Measurements from ENCODE around the gene PRKCB. TPM values are rescaled to one million over a fixed set of nuclear protein-coding genes. Genes with fewer than 3 reads are reported as not detected.

PRKCB gene
- total and polyA plus RNA-seq, 2 of the 8 experiments (the other 6 are each of a cell fraction or from before 2014, with no cell fraction given): 7.1 to 12.1 TPM

GRCh38 chr16:24124291-24124690 lies 288.5 kb downstream of the PRKCB start:
- no peak overlapping the region for H3K56ac ChIP-seq (replicated peaks; ENCODE audit: insufficient read length, low read depth, low read length)
- no peaks in the 10 kb centered on the region for H3K23me2 ChIP-seq (ENCODE audit: low read depth, low read length)
- H3K4me1 ChIP-seq (replicated peaks in 1 of 4; ENCODE audit: control insufficient read depth in 3 of 4, insufficient read depth in 4 of 4, low read length in 3 of 4): peaks cover 2 to 11% (median 7%) of the 10 kb centered on the region in 4 experiments; a peak in 4 of 7 replicates
- no peak overlapping the region for H3K18ac ChIP-seq (ENCODE audit: extremely low read depth, low read length)
- H3K4me2 ChIP-seq (ENCODE audit: insufficient read depth in 1 of 2, low read depth in 2 of 2, low read length in 2 of 2): no peak overlapping the region
- H3K14ac ChIP-seq (ENCODE audit: insufficient read length): no peak overlapping the region
- H2BK120ac ChIP-seq (replicated peaks; ENCODE audit: low read depth, low read length): no peak overlapping the region
- H3K36me3 ChIP-seq (ENCODE audit: control insufficient read depth in 2 of 4, insufficient read depth in 4 of 4, low read length in 3 of 4): no peaks in the 10 kb centered on the region
- no peak overlapping the region for H4K5ac ChIP-seq (ENCODE audit: insufficient read length, low read depth, low read length)
- no peaks in the 10 kb centered on the region for H3K79me2 ChIP-seq (ENCODE audit: control insufficient read depth in 1 of 2, insufficient read depth in 2 of 2, low read length in 2 of 2)
- no peak overlapping the region for H3K4ac ChIP-seq (replicated peaks; ENCODE audit: insufficient read length, low read depth, low read length)
- H2BK20ac ChIP-seq (ENCODE audit: low read length): no peak overlapping the region; the same call in 1 of the 2 replicates
- no peak overlapping the region for H4K91ac ChIP-seq (replicated peaks; ENCODE audit: insufficient read length, low read length)
- ChIA-PET CTCF (ENCODE audit: partially characterized antibody) (interaction anchor here (1.3 to 2.2 kb wide), 2 partner anchors 13 to 53 kb away, joined by 3 to 6 read pairs; no protein-coding TSS in a partner anchor), POLR2A (ENCODE audit: partially characterized antibody) (interaction anchor here (0.5 to 1.5 kb wide), 2 partner anchors 9 to 11 kb away, joined by 3 to 6 read pairs; no protein-coding TSS in a partner anchor)
- H2BK5ac ChIP-seq (ENCODE audit: low read depth, low read length): no peak overlapping the region
- peak overlapping the region; percentile 75; the same call in 1 of the 2 replicates for H2BK15ac ChIP-seq (ENCODE audit: low read length)
- no peaks in the 10 kb centered on the region for H3K27me3 ChIP-seq (replicated peaks in 1 of 4; ENCODE audit: control insufficient read depth in 3 of 4, extremely low read depth in 1 of 4, insufficient read depth in 3 of 4, low read length in 3 of 4)
- no peak overlapping the region for H2AFZ ChIP-seq (ENCODE audit: low read length)
- H4K20me1 ChIP-seq (replicated peaks in 1 of 2; ENCODE audit: control insufficient read depth in 1 of 2, insufficient read depth in 2 of 2, low read length in 2 of 2): no peaks in the 10 kb centered on the region
- DNase-seq (ENCODE audit: low read depth in 1 of 2, low spot score in 2 of 2): no peak
- no peak for FAIRE-seq
- H3K9me3 ChIP-seq (ENCODE audit: insufficient read depth in 2 of 2, low read depth in 1 of 2, low read length in 1 of 2): no peaks in the 10 kb centered on the region
- no peak overlapping the region for H3K9ac ChIP-seq (replicated peaks in 1 of 4; ENCODE audit: extremely low read depth in 1 of 4, low read depth in 3 of 4, low read length in 3 of 4)
- H3K27ac ChIP-seq (ENCODE audit: low read depth, low read length): no peak overlapping the region
- WGBS, 2 experiments (ENCODE audit: extremely low coverage in 1 of 2, insufficient coverage in 1 of 2, insufficient read length in 1 of 2, insufficient replicate concordance in 2 of 2, low coverage in 1 of 2, low lambda C conversion rate in 2 of 2, missing lambda C conversion rate in 1 of 2): 94% methylated on average over 7 of the region's 7 CpGs; no CpG with 5 or more reads in 1 of the 2 experiments
- peak overlapping the region; percentile 40; the same call in 1 of the 2 replicates for H2AK5ac ChIP-seq (ENCODE audit: low read depth, low read length)
- no peak overlapping the region for H4K8ac ChIP-seq (ENCODE audit: extremely low read depth, insufficient read depth, low read length)
- H3K79me1 ChIP-seq (ENCODE audit: low read depth, low read length): no peaks in the 10 kb centered on the region
- H2BK12ac ChIP-seq (ENCODE audit: low read depth, low read length): peak overlapping the region; percentile 50; the same call in 1 of the 2 replicates
- no peak overlapping the region for H3K23ac ChIP-seq (ENCODE audit: insufficient read length)
- no peak overlapping the region for H3K4me3 ChIP-seq (ENCODE audit: extremely low read depth in 1 of 4, insufficient read depth in 2 of 4, low read depth in 3 of 4, low read length in 4 of 4)
- TF ChIP-seq E2F6 (IDR thresholded peaks at IDR 0.05): no peak
- no peak for TF ChIP-seq CEBPB (IDR thresholded peaks at IDR 0.05; ENCODE audit: low read depth, low read length)
- no peak for TF ChIP-seq CHD1 (IDR thresholded peaks at IDR 0.05; ENCODE audit: low read depth, low read length)
- no peak for TF ChIP-seq KDM5A (IDR thresholded peaks at IDR 0.05; ENCODE audit: low read length)
- no peak for TF ChIP-seq EP300 (IDR thresholded peaks at IDR 0.05; ENCODE audit: borderline replicate concordance in 1 of 2, low read depth in 2 of 2, low read length in 2 of 2)
- TF ChIP-seq POLR2A (IDR thresholded peaks at IDR 0.05; ENCODE audit: control extremely low read depth in 1 of 2, low read depth in 2 of 2, low read length in 2 of 2): no peak
- TF ChIP-seq PHF8 (conservative IDR thresholded peaks at IDR 0.05; ENCODE audit: low read depth, low read length): no peak
- TF ChIP-seq CHD2 (IDR thresholded peaks at IDR 0.05; ENCODE audit: low read length): no peak
- no peak for TF ChIP-seq RAD21 (IDR thresholded peaks at IDR 0.05 in 1 of 2, conservative IDR thresholded peaks at IDR 0.05 in 1 of 2; ENCODE audit: low read depth in 2 of 2, low read length in 2 of 2)
- no peak for TF ChIP-seq POLR2AphosphoS5 (IDR thresholded peaks at IDR 0.05; ENCODE audit: low read depth, low read length)
- no peak for TF ChIP-seq TBP (IDR thresholded peaks at IDR 0.05; ENCODE audit: low read depth, low read length)
- TF ChIP-seq CTBP2 (IDR thresholded peaks at IDR 0.05; ENCODE audit: borderline replicate concordance, insufficient read depth, insufficient read length, low read length): no peak
- TF ChIP-seq TAF7 (optimal IDR thresholded peaks at IDR 0.05; ENCODE audit: borderline replicate concordance, low read depth, low read length): no peak
